Non-pigmented ciliary epithelial cell (primary cell): ENCODE data around the gene BACE1.
"Not testable (repeated sequence)": the region's sequence is repeated elsewhere in the genome, so short reads cannot be mapped to it uniquely, and the experiment has no call there.

Source experiments
- DNase-seq: peaks from one replicate; pipeline ENCODE4 v3.0.0-alpha.2; 2010; ENCODE audit warnings: low read depth

The BACE1 gene

DNA sequence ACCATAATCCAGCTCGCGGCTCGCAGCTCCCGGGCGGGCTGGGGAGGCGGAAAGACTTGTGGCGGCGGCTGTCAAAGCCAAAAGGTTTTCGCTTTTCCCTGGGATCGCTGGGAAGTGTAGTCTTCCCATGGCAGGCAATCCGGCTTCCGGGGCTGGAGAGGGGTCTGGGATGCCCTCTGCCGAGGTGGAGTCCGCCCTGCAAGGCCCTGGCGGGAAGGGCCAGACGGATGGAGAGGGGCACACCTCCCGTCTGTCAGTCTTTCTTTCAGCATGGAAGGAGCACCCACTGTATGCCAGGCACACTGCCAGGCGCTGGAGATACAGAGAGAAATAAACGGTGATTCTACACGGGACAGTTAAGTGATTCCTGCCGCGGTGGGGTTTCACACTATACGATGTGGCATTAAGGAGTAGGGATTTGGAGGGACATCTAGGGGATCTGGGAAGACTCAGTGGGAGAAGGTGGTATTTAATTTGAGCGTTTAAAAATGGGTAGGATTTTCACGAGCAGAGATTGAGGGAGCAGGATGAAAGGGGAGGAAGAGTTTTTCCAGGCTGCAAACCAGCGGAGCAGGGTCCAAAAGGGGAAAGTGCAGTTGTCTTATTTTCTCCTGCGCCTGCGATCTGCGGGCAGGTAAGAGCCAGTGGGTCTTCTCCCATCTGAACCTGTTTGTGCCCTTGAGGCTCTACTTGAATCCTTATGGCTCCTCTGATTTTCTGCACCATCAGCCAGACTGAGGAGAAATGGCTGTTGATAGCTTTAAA, at the start of gene BACE1:
Gene BACE1, minus strand, starts transcription at position 60 of the 765 bp plus-strand sequence. CDS start 461 bp downstream, outside the sequence.
- no peak for DNase-seq

DNA sequence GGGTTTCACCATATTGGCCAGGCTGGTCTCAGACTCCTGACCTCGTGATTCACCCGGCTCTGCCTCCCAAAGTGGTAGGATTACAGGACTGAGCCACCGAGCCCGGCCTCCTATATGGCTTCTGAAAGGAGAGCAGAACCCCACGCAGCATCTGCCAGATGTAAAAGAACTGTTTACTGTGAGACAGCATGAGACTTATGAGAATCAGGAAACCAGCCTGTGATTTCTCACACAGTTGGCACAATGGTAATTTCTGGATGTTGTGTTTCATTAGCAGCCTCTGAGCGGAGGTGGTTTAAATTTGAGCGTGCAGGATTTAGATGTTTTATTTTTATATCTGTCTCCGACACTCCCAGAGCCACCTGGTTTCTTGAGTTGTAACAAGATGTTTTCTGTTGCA, 45.4 kb upstream of the BACE1 start:
- no peak for DNase-seq

DNA sequence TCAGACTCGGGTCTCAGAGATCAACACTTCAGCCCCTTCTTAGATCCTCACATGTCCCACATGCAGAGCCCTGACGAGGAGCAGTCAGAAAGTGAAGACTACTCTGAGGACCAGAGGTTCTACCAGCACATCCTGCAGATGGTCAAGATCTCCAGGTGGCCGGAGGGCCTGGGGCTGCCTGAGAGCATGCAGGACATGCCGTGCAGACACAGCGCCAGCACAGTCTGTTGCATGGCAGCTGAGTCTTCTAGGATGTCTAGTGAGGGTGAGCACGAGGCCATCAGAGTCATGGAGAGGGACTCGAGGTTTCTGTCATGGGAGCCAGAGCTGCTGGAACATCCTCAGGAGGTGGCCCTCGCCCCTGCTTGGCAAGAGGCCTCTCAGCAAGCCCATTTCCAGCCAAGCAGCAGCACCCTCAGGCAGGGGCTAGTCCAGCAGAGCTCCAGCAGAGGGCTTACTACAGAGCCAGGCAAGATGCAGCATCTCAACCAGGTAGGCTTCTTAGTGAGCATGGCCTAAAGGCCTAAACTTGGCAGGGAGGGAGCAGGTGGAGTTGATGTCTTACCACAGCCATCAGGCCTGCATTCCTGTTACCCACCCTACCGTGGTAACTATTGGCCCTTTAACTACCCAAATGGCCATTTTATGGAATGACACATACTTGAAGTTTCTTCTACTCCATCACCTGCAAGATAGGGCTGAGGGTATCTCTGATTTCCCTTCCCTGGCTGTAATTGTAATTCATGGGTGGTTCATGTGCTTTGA, 40.3 kb upstream of the BACE1 start:
- DNase-seq = no peak

DNA sequence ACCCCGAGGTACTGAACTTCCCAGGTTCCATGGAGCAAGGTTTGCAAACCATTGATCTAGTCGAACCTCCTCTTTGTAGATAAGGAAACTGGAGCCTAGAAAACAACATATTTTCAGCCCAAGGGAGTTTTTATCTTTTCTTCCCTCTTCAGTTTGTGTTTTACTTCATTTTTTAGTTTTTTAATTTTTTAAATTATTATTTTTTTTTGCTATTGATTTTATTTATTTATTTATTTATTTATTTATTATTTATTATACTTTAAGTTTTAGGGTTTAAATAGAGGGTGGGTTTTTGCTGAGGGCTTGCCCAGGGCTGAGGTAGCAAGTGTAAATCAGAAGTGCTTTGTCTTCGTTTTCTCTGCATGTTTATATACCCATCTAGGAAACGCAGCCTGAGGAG, 38.5 kb upstream of the BACE1 start:
- DNase-seq = no peak

DNA sequence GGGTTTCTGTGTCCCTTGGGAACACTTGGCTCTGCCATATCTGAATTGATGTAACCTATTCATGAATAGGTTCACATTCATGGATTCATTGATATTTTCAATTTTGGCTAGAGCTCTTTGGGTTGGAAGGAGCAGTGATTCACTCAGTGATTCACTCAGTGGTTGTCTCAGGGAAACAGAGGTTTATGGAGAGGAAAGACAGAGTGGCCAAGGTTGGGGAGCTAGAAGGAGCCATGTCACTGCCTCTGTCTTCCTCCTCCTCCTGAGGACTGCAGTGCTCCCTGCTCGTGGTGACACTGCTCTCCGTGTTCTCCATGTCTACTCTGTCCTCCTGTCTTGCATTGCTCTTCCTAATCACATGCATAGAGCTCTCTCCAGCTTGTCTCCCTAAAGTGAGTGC, 29.0 kb upstream of the BACE1 start:
- no peak for DNase-seq

DNA sequence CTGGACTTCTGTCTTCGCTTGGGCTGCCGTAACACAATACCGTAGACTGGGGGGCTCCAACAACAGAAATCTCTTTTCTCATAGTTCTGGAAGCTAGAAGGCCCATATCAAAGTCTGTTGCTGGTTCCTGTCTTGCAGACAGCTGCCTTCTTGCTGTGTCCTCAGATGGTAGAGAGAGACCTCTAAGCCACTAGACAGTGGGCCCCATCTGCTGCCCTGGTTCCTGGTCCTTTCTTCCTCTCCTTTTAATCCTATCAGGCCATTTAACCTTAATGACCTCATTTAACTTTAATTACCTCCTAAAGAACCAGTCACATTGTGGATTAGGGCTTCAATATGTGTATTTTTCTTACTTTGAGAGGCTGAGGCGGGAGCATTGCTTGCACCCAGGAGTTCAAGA, 21.0 kb upstream of the BACE1 start:
- no peak for DNase-seq

DNA sequence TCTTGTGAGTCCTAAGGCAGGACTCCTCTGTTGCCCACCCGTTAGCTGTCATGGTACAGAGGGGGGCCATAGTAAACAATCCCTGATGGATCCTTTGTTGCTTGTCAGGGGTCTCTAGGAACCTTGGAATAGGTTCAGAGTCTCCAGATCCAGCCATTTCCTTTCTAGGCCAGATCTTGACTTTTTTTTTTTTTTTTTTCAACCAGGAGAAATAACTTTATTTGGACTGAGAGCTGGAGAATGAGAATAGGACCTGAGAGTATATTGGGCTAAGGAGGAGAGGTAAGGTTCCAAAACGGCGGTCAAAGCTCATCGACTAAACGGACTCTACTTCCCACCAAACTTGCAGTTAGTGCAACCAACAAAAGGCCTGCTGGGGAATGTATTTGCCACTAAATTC, 19.3 kb upstream of the BACE1 start:
- no peak for DNase-seq

DNA sequence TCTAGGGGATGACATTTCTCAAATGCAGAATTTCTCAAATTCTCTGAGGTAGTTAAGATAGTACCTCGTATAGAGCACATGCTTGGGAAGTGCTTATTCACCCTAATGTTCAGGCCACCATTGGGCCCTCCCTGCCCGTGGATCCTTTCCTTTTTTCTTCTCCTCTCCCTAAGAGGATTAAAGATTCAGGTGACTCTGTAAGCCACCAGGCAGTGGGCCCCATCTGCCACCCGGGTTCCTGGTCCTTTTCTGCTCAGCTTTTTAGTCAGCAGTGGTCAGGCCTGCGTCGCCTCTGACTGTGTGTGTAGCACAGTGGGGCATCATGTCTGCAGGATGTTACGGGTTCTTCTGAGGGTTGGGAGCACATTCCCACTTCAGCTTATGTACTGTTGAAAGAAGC, 18.8 kb upstream of the BACE1 start:
- DNase-seq = no peak

DNA sequence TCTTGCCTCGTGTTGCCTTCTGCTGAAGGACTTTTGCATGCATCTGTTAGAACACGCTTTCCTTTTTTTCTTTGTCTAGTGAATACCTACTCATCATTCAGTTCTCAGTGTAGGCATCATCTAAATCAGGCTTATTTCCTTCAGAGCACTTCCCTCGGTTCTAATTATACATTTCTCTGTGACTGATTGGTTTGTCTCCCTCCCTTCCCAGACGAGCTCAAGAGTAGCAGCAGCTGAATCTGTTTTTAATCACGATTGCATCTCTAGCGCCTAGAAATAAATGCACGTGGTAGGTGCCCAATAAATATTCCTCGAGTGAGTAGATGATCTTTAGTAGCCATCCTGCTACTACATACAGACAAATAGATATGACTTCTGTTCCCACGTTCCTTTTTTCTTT, 17.9 kb upstream of the BACE1 start:
- no peak for DNase-seq

DNA sequence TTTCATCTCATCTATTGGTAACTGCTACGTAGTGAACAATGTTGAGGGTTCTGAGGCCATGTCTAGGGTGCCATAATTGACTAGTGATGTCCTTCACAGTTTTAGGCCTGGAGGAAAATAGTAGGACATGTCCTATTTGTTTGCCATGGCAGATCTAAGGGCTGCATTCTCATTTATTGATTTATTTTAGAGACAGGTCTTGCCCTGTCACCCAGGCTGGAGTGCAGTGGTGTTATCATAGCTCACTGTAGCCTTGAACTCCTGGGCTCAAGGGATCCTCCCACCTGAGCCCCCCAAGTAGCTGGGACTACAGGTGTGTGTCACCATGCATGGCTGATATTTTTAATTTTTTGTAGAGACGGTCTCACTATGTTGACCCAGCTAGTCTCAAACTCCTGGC, 16.8 kb upstream of the BACE1 start:
- DNase-seq = no peak

DNA sequence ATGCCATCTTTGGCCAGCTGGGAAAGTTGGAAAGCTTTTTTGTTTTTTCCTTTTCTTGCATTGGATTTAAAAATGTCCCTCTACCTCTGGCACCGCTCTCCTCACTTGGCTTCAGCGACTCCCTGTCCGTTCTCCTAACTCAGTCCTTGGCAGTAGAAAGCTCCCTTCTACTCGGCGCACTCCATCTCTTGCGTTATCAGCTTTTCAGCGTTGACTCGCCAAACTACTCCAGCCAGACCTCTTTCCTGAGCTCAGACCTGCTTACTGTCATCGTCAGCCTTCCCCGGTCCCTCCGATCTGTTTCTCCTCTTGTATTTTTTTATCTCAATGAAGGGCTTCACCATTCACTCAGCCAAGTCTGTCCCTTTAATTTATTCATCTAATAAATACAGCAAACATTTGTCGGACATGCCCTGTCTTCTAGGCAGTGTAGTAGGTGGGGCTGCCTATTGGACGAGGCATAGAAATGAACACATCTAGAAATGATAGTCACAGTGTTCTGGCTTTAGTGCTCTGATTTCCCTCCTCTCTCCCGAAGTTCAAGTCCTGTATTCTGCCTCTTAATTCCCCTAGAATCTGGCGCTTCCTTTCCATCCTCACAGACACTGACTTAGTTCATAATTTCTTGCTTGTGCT, 12.4 kb upstream of the BACE1 start:
- no peak for DNase-seq

DNA sequence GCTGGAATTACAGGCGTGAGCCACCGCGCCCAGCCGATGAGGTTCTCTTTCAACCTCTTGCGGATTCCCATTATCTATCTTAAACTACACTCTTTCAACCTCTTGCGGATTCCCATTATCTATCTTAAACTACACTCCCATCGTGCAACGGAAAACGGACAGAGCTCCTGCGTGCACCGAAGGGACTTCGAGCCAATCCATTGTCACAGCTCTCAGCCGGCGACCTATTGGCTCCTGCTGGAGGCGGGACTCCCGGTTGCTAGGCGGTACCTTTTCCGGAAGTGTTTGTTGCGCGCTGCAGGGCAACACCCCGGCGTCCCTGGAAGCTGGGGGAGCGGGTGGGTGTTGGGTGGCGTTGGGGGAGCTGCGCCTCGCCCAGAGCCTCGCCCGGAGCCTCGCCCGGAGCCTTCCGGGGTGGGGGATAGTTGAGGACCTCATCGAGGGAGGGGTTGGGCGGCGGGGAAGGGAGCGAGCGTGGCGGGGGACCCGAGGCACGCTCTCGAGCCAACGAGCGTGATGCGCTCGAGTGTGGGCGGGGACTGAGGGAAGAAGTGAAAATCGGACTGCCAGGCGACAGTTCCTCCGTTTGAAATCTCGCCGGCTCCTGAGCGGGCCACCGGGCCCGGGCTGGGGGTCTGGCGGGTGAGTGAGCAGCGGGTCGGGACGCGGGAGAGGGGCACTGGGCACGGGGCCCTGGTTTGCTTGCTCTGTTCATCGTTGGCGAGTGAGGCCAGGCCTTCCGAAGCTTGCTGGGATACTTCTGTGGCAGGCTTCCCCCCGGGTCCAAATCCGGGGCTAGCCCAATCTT, 11.7 kb upstream of the BACE1 start, which contains the start of gene CEP164:
Gene CEP164, plus strand, starts transcription at position 288 of the 808 bp plus-strand sequence. CDS start 10,733 bp downstream, outside the sequence.
- peak; percentile 89 for DNase-seq

DNA sequence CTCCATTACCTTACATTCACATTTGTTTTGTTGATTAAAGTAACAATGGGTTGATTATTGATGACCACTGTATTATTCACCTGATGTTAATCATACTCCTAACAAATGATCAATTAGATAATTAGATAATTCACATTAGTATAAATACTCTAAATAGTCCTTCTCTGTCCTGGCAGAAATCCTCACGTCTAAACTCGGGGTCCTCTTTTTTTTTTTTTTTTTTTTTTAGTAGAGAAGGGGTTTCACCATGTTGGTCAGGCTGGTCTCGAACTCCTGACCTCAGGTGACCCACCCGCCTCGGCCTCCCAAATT, 11.2 kb upstream of the BACE1 start:
- DNase-seq = not testable (repeated sequence)

DNA sequence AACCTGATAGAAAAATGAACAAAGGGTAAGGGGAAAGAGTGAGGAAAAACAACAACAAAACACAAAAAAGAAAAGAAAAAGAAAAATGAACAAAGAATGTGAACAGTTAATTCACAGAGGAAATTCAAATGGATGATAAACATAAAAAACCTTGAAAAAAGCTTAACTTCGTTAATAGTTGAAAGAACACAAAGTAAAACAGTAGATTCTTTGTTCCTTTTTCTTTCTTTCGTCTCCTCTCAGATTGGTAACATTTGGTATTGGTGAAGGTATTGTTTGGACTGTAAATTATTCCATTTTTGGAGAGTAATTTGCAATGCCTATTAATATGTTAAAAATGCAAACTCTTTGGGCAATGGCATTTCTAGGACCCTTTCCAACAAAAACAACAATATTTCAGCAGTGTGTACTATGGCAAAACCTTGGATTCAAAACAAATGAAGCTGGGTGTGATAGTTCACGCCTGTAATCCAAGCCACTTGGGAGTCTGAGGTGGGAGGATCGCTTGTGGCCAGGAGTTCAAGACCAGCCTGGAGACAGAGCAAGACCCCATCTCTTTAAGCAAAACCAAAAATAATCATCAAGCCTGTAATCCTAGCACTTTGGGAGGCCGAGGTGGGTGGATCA, 3.3 kb upstream of the BACE1 start:
- no peak for DNase-seq

DNA sequence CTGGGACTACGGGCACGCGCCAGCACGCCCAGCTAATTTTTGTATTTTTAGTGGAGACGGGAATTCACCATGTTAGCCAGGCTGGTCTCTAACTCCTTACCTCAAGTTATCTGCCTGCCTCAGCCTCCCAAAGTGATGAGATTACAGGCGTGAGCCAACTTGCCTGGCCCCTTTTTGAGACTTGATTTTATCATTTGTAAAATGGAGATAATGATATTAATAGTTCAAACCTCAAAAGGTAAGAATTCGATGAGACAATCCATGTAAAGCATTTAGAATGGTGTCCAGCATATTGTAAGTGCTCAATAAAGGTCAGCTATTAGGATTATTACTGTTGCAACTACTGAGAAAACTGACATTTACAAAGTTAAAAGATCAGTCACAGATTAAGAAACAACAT, 2.7 kb upstream of the BACE1 start:
- DNase-seq = no peak

DNA sequence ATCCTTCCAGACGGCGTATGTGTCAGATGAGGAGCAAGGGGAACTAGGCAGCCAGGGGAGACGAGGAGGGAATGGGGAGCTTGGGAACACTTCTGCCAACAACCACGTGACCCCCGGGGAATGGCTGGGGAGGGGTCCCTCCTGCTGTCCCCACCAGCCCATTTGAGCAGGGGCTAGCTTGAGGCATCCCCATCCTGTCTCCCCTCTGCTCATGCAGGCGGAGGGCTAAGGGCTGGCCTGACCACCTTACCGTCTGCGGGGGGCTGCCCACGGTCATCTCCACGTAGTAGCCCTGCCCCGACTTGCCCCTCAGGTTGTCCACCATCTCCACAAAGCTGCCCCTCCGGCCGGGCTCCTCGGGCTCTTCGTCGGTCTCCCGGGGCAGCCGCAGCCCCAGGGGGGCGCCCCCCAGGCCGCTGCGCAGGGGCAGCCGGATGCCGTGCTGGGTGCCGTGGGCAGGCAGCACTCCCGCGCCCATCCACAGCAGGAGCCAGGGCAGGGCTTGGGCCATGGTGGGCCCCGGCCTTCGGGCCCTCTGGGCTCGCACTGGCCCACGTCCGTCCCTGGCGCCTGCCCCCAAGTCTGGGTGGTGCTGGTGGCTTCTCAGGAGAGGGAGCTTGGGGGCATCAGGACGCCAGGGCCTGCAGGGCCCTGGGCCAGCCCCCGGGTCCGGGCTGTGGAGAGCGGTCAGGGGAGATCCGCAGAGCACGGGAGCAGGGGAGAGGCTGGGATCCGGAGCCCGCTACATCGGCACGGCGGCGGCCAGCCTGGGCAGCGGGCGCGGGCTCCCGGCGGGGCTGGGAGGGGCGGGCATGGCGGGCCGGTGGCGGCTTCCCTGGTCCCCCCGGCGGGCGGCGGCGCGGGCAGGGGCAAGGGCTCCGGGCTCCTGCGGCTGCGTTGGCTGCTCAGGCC, 515 bp downstream of the BACE1 start:
- DNase-seq = no peak

DNA sequence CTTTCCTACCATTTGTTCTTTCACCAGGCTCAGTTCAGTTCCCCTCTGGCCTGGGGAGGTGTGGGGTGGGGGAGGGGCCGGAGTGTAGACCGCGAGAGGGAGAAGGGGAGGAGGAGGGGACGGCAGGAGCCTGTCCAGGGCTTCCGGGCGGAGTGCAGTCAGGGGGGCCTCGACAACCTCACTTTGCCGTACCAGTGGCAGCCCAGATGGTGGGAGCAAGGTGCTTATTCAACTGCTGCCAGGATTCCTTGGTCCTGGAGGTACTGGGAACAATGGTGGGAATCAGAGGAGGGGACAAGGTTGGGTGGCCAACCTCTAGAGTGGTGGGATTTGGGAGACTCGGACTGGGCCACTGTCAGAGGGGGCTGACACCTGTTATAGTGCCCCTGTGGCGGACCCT, 1.2 kb downstream of the BACE1 start:
- no peak for DNase-seq

DNA sequence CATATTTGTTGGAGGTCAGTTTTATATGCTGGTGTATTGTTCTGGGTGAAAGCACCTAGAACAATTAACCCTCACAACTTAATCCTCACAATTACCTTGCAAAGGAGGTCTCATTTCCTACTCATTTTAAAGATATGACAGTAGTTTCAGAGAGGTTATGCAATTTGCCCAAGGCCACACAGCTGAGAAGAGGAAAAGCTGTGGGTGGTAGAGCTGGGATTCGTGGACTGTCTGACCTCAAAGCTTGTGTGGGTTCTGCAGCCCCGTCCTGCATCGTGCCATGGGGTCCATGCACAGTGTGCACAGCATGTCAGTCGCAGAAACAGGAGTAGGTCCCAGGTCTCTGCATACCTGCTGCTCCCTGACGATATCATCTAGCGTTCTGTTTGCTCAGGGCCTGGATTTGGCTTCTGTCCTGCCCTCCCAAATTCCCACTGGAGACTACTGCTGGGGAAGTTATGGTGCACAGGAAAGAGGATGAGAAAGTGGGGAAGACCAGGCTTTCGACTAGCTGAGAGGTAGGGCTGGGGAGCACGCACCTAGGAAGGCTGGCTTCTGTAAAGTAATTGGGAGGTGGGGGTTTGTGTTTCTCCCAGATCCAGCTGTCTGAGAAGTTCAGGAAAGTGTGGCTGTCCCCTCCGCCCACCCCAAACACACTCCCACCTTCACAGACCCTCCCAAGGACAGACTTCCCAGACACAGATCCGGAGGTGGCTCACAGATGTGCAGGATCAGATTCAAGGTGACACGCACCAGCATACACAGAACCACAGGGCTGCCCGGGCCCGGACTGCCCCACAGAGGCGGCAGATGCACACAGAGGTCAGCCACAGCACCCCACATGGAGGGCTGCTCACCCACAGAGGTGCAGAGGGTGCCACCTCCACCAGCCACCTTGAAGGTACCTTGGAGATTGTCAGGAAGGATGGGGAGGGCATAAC, 2.0 kb downstream of the BACE1 start:
- no peak for DNase-seq

DNA sequence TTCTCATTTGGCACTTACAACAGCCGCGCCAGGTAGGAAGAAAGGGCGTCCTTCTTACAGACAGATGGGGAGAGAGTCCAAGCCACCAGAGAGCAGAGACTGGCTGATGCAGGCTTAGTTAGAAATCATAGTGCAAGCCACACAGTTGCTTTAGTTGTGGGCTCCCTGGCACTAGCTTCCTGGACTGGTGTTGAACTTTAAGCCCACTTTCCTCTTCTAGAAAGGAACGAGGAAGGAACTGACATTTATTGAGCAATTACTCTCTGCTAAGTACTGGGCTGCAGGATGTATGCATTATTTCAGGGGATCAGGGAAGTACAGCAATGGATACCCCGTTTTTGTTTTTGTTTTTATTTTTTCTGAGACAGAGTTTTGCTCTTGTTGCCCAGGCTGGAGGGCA, 3.0 kb downstream of the BACE1 start:
- no peak for DNase-seq

DNA sequence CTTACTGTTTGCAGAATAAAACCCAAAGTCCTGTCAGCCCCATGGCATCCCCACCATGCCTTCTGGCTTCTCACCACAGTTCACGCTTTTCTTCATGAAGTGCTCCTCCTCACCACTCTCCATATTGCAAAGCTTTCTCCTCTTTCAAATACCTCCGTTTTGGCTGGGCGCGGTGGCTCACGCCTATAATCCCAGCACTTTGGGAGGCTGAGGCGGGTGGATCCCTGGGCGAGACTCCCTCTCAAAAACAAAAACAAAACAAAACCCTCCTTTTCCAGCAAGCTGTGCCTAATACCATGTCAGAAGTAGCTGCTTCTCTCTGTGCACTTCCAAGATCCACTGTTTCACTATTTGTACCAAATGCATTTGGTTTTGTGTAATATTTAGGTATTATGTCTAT, 6.7 kb downstream of the BACE1 start:
- no peak for DNase-seq
